BE2C (cell line): ENCODE results near the gene SCRN1. TPM values are rescaled to one million over a fixed set of nuclear protein-coding genes. Genes with fewer than 3 reads are reported as not detected.
A peak's percentile ranks its signal among the peaks of the same experiment; 100 is the strongest.

ENCODE experiments used
- DNase-seq: peaks from one replicate; pipeline ENCODE4 v3.0.0-alpha.2; 2020
- H3K27me3 ChIP-seq: fragments of 250-450 bp; sonication (Bioruptor Pico); 2 replicates; pipeline ENCODE4 v1.5.1; 2020; ENCODE audit warnings: mild to moderate bottlenecking
- H3K36me3 ChIP-seq: fragments of 250-450 bp; sonication (Bioruptor Pico); 2 replicates; pipeline ENCODE4 v1.5.1; 2020; ENCODE audit warnings: mild to moderate bottlenecking
- H3K4me1 ChIP-seq: fragments of 250-450 bp; sonication (Bioruptor Pico); 2 replicates; pipeline ENCODE4 v1.5.1; 2020
- H3K4me3 ChIP-seq: 2 replicates; pipeline ENCODE4 v1.5.1; 2011; ENCODE audit warnings: low read depth, low read length
- H3K9me3 ChIP-seq: fragments of 250-450 bp; sonication (Bioruptor Pico); 2 replicates; pipeline ENCODE4 v1.5.1; 2020
- polyA plus RNA-seq: library from polyadenylated mRNA; unstranded; fragments of >200 nt; gene quantifications from one replicate; pipeline ENCODE4 v1.2.1, GENCODE V29; 2012; ENCODE audit warnings: low read depth, missing spikeins; ENCODE audit not compliant: insufficient read length, insufficient read depth
- TF ChIP-seq, protein P1 (sequence below): IDR thresholded peaks from 2 replicates; pipeline ENCODE4 v1.5.1; 2012; ENCODE audit warnings: mild to moderate bottlenecking, low read depth, low read length

The SCRN1 gene
- 90.4 TPM for polyA plus RNA-seq

- no peaks in the 10 kb centered on the region for H3K9me3 ChIP-seq
- no peaks in the 10 kb centered on the region for H3K27me3 ChIP-seq
- H3K4me1 ChIP-seq, result no peaks in the 10 kb centered on the region
- TF ChIP-seq, protein P1, sequence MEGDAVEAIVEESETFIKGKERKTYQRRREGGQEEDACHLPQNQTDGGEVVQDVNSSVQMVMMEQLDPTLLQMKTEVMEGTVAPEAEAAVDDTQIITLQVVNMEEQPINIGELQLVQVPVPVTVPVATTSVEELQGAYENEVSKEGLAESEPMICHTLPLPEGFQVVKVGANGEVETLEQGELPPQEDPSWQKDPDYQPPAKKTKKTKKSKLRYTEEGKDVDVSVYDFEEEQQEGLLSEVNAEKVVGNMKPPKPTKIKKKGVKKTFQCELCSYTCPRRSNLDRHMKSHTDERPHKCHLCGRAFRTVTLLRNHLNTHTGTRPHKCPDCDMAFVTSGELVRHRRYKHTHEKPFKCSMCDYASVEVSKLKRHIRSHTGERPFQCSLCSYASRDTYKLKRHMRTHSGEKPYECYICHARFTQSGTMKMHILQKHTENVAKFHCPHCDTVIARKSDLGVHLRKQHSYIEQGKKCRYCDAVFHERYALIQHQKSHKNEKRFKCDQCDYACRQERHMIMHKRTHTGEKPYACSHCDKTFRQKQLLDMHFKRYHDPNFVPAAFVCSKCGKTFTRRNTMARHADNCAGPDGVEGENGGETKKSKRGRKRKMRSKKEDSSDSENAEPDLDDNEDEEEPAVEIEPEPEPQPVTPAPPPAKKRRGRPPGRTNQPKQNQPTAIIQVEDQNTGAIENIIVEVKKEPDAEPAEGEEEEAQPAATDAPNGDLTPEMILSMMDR, result no peak
- peak; percentile 86 for DNase-seq
- peak within 1 kb of the TSS; percentile 81 for H3K4me3 ChIP-seq
- H3K36me3 ChIP-seq, result peaks cover 10% of the 10 kb centered on the region
Measured at GRCh38 chr7:29989257-29989995, at the start of gene SCRN1. Gene SCRN1 (minus strand): TSS chr7:29989801. CDS start chr7:29969067, 20,734 bp downstream.

DNA sequence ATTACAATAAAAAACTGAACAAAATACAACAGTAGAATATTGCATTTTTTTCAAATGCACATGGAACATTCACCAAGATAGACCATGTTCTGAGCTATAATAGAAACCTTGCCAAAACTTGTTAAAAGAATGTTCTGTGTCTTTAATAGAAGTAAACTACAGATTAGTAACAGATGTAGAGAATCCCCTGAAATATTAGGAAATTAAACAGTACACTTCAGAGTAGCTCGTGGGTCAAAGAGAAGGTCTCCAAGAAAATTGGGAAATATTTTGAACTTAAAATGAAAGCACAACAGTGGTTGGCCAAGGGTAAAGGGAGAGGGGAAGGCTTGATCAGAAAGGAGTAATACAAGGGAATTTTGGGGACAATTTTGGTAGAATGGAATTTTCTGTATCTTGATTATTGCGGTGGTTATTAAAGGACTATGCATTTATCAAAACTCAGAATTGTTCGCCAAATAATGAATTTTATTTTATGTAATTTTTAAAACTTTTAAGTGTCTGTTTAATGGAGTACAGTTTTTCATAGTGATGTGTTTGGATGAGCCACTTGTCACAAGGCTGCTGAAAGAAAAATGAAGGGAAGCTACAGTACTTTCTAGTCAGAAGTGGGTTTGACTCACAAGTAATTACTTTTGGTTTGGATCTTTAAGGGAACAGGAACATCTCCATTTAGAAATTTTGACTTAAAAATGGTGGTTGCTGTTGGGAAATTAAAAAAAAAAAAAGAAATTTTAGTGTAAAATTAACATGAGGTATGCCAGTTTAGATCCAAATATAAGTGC is 48.8 kb upstream of the SCRN1 start:
- no peaks in the 10 kb centered on the region for H3K9me3 ChIP-seq
- H3K27me3 ChIP-seq, result no peaks in the 10 kb centered on the region
- DNase-seq, result no peak
- H3K36me3 ChIP-seq, result no peaks in the 10 kb centered on the region
- H3K4me3 ChIP-seq, result no peak overlapping the region
- no peaks in the 10 kb centered on the region for H3K4me1 ChIP-seq
- TF ChIP-seq, protein P1, result no peak

DNA sequence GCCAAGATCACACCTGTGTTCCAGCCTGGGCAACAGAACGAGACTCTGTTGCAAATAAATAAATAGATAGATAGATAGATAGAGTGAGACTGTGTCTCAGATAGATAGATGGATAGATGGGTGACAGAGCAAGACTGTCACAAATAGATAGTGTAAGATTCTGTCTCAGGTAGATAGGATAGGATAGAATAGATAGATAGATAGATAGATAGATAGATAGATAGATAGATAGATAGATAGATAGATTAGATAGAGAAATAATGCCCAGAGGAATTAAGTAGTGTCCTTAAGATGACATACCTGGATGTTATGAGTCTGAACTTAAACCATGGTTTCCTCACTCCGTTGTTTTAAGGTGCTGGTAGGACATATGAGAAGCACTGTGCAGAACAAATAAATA is 46.6 kb upstream of the SCRN1 start:
- H3K36me3 ChIP-seq, result no peaks in the 10 kb centered on the region
- DNase-seq, result no peak
- H3K9me3 ChIP-seq, result no peaks in the 10 kb centered on the region
- no peaks in the 10 kb centered on the region for H3K27me3 ChIP-seq
- TF ChIP-seq, protein P1, result no peak
- no peaks in the 10 kb centered on the region; the same call in 1 of the 2 replicates for H3K4me1 ChIP-seq
- H3K4me3 ChIP-seq, result no peak overlapping the region

DNA sequence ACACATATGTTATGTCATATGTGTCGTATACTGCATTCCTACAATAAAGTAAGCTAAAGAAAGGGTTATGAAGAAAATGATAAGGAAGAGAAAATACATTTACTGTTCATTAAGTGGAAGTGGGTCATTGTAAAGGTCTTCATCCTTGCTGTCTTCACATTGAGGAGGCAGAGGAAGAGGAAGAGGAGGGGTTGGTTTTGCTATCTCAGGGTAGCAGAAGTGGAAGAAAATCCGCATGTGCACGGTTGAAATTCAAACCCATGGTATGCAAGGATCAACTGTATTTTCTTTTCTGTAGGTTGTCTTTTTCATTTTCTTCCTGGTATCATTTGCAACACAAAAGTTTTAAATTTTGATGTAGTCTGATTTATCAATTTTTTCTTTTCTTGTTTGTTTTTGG is 44.9 kb upstream of the SCRN1 start:
- Histone ChIP-seq H3K27me3 (no peaks in the 10 kb centered on the region), H3K4me1 (no peaks in the 10 kb centered on the region; the same call in 1 of the 2 replicates), H3K36me3 (no peaks in the 10 kb centered on the region), H3K9me3 (no peaks in the 10 kb centered on the region), H3K4me3 (no peak overlapping the region)
- TF ChIP-seq, protein P1, result no peak
- DNase-seq, result no peak

DNA sequence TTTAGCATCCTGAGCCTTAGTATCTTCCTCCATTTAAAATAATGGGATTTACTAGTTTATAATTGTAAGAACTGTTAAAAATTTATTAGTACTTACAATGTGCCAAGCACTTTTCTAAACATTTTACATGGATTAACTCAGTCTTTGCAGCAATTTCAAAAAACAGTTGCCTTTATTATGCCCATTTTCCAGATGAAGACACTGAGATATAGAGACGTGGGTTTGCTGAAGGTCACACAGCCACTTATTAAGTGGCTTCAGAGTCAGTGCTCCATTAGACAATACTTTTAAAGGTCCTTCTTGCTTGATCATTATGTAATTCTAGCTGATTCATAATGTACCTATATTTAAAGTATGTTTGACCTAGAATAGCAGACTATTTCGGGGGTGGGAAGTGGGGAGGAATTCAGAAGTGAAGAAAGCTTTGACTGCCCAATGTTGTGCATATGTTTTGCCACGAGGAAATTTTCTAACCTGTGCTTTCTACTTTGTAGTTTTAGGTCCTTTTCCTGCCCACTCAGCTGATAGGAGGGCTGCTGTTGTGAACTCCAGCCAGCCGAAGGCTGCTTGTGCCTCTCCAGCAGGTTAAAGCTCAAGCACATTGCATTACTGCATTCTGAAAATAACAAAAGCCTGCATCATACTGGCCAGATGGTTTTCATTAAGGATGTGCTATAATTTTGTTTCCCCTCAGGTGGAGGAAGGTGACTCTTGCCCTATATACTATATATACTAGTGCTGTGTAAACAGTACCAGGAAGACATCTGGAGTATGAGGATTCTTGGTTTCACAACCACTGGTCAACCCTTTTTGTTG is 42.9 kb upstream of the SCRN1 start:
- Histone ChIP-seq H3K27me3 (no peaks in the 10 kb centered on the region), H3K4me1 (no peaks in the 10 kb centered on the region; the same call in 1 of the 2 replicates), H3K4me3 (no peak overlapping the region), H3K9me3 (no peaks in the 10 kb centered on the region), H3K36me3 (no peaks in the 10 kb centered on the region)
- no peak for DNase-seq
- TF ChIP-seq, protein P1, result no peak
